ENCODE results near the gene KIRREL3.

KIRREL3 gene

DNA sequence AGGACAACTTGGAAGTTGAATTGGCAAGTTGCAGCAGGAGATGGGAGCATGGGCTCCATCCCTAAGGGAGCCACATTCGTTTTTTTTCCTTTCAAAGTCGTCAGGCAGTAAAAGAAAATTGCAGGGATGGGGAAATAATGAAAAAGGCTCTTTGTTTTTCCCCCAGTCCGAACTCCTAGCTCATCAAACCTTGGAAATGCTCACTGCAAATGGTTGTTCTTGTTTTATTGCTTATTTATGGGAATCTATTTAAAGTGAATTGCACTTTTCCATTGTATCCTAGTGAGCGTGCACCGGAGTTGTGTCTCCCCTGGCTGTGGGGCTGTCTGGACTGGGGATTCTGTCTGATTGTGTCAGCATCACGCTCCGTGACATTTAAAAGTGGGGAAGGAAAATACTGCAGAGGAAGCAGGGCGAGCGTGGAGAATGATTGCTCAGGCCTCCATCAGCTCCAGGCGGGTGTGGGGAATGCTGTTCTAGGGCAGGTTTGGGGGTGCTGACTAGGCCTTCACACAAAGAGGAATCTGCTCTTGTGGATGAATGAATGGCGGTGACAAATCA is 306.4 kb downstream of the KIRREL3 start:
- Histone ChIP-seq H3K9ac (ENCODE audit: insufficient read length) (no peak overlapping the region), H3K36me3 (ENCODE audit: insufficient read depth, low read length) (no peaks in the 10 kb centered on the region), H3K27ac (no peak overlapping the region), H3K9me3 (ENCODE audit: low read depth, low read length) (no peaks in the 10 kb centered on the region), H3K4me3 (no peak overlapping the region)
- TF ChIP-seq FOXP2 (optimal IDR thresholded peaks at IDR 0.05; ENCODE audit: control extremely low read depth, extremely low read length, insufficient read depth) (no peak), POLR2AphosphoS5 (IDR thresholded peaks at IDR 0.05; ENCODE audit: borderline replicate concordance, low read depth, low read length) (no peak), EZH2 (IDR thresholded peaks at IDR 0.05) (no peak)
- DNase-seq (ENCODE audit: low read depth, low spot score): no peak

DNA sequence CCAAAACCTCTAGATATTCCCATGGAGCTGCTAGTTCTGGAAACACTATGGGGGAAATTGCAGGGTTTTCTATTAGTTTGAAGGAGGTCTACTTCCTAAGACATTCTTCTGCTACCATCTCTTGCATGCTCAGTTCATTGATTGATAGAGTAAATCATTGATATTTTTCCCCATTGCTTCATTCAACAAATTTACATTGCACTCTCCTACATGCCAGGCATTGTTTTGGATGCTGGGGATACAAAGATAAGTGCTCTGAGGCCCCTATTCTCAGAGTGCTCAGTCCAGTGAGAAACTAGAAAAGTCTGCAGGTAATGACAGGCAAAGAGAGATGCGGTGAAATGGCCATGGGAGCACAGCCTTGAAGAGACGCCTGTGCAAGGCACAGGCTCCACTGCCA is 313.1 kb downstream of the KIRREL3 start:
- Histone ChIP-seq H3K36me3 (ENCODE audit: insufficient read depth, low read length) (no peaks in the 10 kb centered on the region), H3K4me3 (no peak overlapping the region), H3K27ac (no peak overlapping the region), H3K9ac (ENCODE audit: insufficient read length) (no peak overlapping the region), H3K9me3 (ENCODE audit: low read depth, low read length) (no peaks in the 10 kb centered on the region)
- TF ChIP-seq EZH2 (IDR thresholded peaks at IDR 0.05): no peak
- no peak for TF ChIP-seq POLR2AphosphoS5 (IDR thresholded peaks at IDR 0.05; ENCODE audit: borderline replicate concordance, low read depth, low read length)
- no peak for TF ChIP-seq FOXP2 (optimal IDR thresholded peaks at IDR 0.05; ENCODE audit: control extremely low read depth, extremely low read length, insufficient read depth)
- DNase-seq (ENCODE audit: low read depth, low spot score): no peak

DNA sequence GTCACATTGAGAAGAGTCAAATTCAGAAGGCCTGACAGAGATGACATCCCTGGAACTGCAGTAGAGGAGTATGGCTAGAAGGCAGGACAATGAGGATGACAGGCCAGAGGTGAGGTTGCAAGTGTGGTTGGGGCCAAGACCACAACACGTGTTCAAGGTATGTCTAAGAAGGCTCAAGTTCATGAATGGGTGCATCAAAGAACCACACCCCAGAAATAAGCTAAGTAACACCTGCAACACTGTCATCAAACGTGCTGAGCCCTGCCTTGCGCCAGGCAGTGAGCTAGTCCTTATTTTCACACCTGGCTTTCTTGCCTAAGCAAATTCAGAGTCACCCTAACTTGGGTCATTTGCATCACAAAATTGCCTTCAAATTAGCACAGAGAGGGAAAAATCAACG is 313.6 kb downstream of the KIRREL3 start:
- Histone ChIP-seq H3K27ac (no peak overlapping the region), H3K36me3 (ENCODE audit: insufficient read depth, low read length) (no peaks in the 10 kb centered on the region), H3K4me3 (no peak overlapping the region), H3K9ac (ENCODE audit: insufficient read length) (no peak overlapping the region), H3K9me3 (ENCODE audit: low read depth, low read length) (no peaks in the 10 kb centered on the region)
- no peak for DNase-seq (ENCODE audit: low read depth, low spot score)
- TF ChIP-seq POLR2AphosphoS5 (IDR thresholded peaks at IDR 0.05; ENCODE audit: borderline replicate concordance, low read depth, low read length) (no peak), EZH2 (IDR thresholded peaks at IDR 0.05) (no peak), FOXP2 (optimal IDR thresholded peaks at IDR 0.05; ENCODE audit: control extremely low read depth, extremely low read length, insufficient read depth) (no peak)

DNA sequence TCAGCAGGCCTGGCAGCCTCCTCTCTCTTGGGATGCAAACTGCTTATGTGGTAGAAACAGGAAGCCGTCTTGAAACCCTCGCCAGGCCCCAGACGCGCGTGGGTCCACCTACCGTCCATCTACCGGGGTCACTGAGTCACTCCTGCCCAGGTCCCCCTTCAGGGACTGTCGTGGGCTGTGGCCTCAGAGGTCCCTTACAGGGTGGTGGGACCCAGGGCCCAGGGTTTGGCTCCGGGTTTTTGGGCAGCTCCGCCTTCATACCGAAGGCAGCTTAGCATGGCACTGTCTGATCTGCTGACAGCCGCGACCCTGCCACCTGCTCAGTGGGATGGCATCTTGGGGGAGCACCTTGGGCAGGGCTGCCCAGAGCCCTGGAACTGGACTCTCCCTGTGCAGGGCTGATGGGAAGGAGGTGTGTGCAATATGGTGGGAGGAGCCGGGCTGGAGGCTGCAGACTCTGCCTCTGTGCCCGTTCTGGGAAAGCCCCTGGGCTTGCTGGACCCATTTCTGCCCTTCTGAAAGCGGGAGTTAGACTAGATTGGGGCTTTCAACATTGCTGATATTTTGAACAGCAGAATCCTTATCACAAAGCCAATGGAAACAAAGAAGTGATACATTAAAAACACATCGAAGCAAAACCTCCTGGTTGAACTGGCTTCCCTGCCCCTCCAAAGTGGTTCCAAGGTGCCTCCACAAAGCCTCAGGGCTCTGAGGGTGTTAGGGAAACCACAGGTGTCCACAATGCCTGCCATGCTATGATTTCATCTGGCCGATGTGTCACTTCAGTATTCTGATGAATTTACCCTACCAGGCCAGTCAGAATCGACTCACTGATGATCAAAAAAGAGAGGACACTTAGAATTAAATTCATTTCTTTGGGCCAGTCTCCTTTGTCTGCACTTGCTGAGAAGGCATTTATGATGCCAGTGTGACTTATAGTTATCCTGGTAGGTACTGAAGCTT is 316.5 kb downstream of the KIRREL3 start:
- TF ChIP-seq EZH2 (IDR thresholded peaks at IDR 0.05) (no peak), FOXP2 (optimal IDR thresholded peaks at IDR 0.05; ENCODE audit: control extremely low read depth, extremely low read length, insufficient read depth) (no peak), POLR2AphosphoS5 (IDR thresholded peaks at IDR 0.05; ENCODE audit: borderline replicate concordance, low read depth, low read length) (no peak)
- H3K9me3 ChIP-seq (ENCODE audit: low read depth, low read length): no peaks in the 10 kb centered on the region
- no peaks in the 10 kb centered on the region for H3K36me3 ChIP-seq (ENCODE audit: insufficient read depth, low read length)
- no peak overlapping the region for H3K9ac ChIP-seq (ENCODE audit: insufficient read length)
- H3K27ac ChIP-seq: no peak overlapping the region
- DNase-seq (ENCODE audit: low read depth, low spot score): no peak
- no peak overlapping the region for H3K4me3 ChIP-seq

DNA sequence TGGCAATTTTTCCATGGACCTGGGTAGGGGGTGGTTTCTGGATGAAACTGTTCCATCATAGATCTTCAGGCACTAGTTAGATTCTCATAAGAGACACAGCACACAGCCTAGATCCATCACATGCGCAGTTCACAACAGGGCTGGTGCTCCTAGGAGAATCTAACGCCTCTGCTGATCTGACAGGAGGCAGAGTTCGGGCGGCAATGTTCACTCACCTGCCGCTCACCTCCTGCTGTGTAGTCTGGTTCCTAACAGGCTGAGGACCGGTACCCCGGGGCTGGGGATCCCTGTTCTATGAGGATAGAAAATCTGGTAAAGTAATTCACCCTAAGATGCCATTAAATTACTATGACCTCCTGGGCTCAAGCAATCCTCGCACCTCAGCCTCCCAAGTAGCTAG is 318.0 kb downstream of the KIRREL3 start:
- Histone ChIP-seq H3K27ac (no peak overlapping the region), H3K36me3 (ENCODE audit: insufficient read depth, low read length) (no peaks in the 10 kb centered on the region), H3K9me3 (ENCODE audit: low read depth, low read length) (no peaks in the 10 kb centered on the region), H3K4me3 (no peak overlapping the region), H3K9ac (ENCODE audit: insufficient read length) (no peak overlapping the region)
- TF ChIP-seq POLR2AphosphoS5 (IDR thresholded peaks at IDR 0.05; ENCODE audit: borderline replicate concordance, low read depth, low read length) (no peak), EZH2 (IDR thresholded peaks at IDR 0.05) (no peak), FOXP2 (optimal IDR thresholded peaks at IDR 0.05; ENCODE audit: control extremely low read depth, extremely low read length, insufficient read depth) (no peak)
- no peak for DNase-seq (ENCODE audit: low read depth, low spot score)

DNA sequence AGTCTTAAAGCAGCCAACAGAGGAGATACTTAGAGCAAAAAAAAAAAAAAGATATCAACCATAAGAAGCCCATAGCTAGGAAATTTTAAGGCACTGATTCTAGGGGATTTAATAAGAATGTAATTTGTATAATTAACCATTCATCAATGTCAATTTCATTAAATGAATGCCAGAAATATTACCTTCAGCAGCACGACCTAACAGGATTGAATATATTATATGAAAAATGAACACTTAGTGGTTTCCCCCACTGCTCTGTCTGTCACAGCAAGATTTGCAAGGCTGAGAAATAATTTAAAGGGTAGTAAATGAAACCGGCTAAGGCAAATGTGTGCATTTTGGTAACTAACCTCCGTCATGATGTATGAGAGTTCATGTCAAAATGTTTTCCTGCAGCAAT is 319.9 kb downstream of the KIRREL3 start:
- no peak for DNase-seq (ENCODE audit: low read depth, low spot score)
- no peak overlapping the region for H3K4me3 ChIP-seq
- no peak for TF ChIP-seq EZH2 (IDR thresholded peaks at IDR 0.05)
- no peak for TF ChIP-seq POLR2AphosphoS5 (IDR thresholded peaks at IDR 0.05; ENCODE audit: borderline replicate concordance, low read depth, low read length)
- no peak for TF ChIP-seq FOXP2 (optimal IDR thresholded peaks at IDR 0.05; ENCODE audit: control extremely low read depth, extremely low read length, insufficient read depth)

DNA sequence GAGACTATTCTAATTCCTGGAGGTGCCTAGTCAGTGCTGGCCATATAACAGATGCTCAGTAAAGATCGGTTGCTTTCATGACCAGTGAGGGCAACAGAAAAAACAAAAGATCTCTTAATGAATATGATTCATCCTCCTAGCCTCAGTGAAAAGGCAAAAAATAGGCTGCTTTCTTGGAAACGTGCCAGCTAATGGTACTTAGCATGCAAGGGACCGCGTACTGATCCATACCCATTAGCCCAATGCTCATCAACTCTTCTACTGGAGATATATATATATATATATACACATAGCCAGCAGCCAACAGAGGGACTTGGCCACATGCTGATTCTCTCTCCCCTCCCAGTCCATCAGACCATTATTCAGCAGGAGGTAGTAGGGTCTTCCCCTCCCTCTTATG is 320.4 kb downstream of the KIRREL3 start:
- no peak for TF ChIP-seq EZH2 (IDR thresholded peaks at IDR 0.05)
- TF ChIP-seq POLR2AphosphoS5 (IDR thresholded peaks at IDR 0.05; ENCODE audit: borderline replicate concordance, low read depth, low read length): no peak
- TF ChIP-seq FOXP2 (optimal IDR thresholded peaks at IDR 0.05; ENCODE audit: control extremely low read depth, extremely low read length, insufficient read depth): no peak
- no peaks in the 10 kb centered on the region for H3K36me3 ChIP-seq (ENCODE audit: insufficient read depth, low read length)
- H3K9ac ChIP-seq (ENCODE audit: insufficient read length): no peak overlapping the region
- no peak for DNase-seq (ENCODE audit: low read depth, low spot score)
- no peak overlapping the region for H3K27ac ChIP-seq
- H3K9me3 ChIP-seq (ENCODE audit: low read depth, low read length): no peaks in the 10 kb centered on the region
- no peak overlapping the region for H3K4me3 ChIP-seq

More for the DNA sequence above, 319.9 kb downstream of the KIRREL3 start:
- Histone ChIP-seq H3K9me3 (ENCODE audit: low read depth, low read length) (no peaks in the 10 kb centered on the region), H3K36me3 (ENCODE audit: insufficient read depth, low read length) (no peaks in the 10 kb centered on the region), H3K9ac (ENCODE audit: insufficient read length) (no peak overlapping the region), H3K27ac (no peak overlapping the region)

DNA sequence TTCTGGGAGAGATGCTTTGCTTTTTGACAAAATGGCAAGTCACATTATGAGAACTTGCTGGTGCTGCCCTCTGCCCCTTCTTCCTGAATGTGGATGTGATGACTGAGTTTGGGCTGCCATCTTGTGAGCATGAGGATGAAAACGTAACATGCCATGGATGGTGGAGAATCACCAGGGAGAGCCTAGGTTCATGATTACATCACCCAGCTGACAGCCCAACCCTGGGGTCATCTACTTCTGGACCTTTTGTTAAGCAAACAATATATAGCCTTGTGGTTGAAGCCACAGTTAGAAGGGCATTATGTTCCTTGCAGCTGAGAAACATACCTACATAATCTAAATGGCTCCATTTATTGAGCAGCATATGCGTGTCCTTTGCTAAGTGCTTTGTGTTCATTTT is 321.5 kb downstream of the KIRREL3 start:
- H3K36me3 ChIP-seq (ENCODE audit: insufficient read depth, low read length): no peaks in the 10 kb centered on the region
- DNase-seq (ENCODE audit: low read depth, low spot score): no peak
- H3K27ac ChIP-seq: no peak overlapping the region

More for the DNA sequence above, 321.5 kb downstream of the KIRREL3 start:
- Histone ChIP-seq H3K4me3 (no peak overlapping the region), H3K9ac (ENCODE audit: insufficient read length) (no peak overlapping the region), H3K9me3 (ENCODE audit: low read depth, low read length) (no peaks in the 10 kb centered on the region)
- TF ChIP-seq EZH2 (IDR thresholded peaks at IDR 0.05) (no peak), FOXP2 (optimal IDR thresholded peaks at IDR 0.05; ENCODE audit: control extremely low read depth, extremely low read length, insufficient read depth) (no peak), POLR2AphosphoS5 (IDR thresholded peaks at IDR 0.05; ENCODE audit: borderline replicate concordance, low read depth, low read length) (no peak)

Data from SK-N-MC (cell line).